GM18505 (cell line): Measurements from ENCODE around the gene CMIP.

Experiments used
- ATAC-seq: cut with Tn5 transposase; IDR thresholded peaks from one replicate; pipeline ENCODE4 v1.9.1; 2021; ENCODE audit not compliant: unreplicated experiment
- POLR2A ChIP-seq: IDR thresholded peaks from 4 replicates; pipeline ENCODE4 v1.6.1; 2011; ENCODE audit warnings: borderline replicate concordance; ENCODE audit not compliant: insufficient read depth, insufficient read length; ENCODE audit errors: extremely low read depth

Gene CMIP

DNA sequence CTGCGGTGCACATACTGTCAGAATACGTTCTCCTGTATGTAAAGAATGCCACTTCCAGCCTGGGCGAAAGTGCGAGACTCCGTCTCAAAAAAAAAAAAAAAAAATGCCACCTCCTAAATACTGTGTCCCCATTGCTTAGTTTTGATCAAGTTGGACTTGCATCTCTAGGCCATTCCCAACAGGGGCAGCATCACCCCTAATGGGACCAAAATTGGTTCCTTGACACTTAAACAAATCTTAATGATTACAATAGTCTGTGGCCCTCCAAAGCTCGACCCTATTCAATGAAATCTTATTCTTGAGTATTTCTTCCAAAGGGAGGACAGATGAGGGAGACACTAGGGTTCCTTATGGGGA lies 179.8 kb downstream of the CMIP start:
- no peak for TF ChIP-seq POLR2A
- no peak for ATAC-seq

DNA sequence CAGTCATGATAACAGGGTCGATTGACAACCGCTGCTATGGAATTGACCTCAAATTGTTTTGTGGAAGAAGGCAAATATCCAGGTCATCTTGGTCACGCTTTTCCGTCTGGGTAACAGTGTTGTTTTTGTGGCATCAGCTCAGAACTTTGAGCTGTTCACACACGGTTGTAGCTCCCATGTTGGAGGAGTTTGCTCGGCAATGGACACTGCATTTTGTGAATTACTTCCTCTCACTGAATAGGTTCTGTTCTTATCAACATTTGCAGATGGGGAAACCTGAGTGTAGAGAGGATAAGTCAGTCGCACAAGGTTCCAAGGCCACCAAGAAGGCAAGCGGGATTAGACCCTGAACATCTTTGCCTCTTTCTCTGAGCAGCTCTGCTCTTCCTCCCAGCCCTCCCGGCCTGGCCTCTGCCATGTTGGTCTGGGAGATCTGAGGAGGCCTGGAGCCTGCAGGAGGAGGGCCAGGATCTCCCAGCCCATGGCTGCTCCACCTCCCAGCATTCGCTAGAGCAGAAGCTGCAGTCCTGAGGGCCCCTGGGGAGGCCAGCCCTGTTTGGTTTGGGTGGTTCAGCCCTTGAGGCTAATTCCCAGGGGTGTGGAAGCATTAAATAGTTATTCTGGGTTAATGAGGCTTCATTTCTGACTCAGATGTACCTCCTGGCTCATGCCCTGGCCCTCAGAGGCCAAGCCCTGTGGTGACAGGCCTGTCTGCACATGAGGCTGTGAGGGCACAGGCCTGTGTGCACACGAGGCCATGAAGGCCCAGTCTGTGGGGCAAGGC lies 180.3 kb downstream of the CMIP start:
- TF ChIP-seq POLR2A: no peak
- ATAC-seq: no peak

DNA sequence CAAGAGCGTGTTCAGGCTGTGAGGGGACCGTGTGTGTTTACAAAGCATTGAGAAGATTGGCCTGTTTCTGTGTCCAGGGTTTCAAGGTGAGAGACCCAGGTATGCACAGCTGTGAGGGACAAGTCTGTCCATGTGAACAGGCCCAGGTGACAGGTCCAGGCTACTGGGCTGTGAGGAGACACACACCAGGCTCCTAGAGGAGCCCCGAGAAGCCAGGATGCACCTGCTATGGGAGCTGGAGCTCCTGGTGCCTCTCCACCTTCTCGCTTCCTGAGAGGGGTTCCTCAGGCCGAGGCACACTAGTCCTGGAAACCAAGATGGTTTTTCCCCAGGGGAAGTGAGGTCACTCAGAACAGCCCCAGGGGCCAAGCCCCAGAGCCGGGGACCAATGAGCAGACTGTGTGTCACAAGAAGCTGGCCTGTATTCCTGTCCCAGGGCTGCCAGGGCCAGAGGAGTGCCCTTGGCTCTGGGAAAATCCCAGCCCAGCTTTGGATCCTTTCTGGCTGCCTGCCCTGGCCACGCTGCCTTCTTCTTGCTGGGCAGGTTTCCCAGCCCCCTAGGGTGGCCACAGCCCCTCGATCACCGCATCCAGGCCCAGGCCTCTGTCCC lies 181.0 kb downstream of the CMIP start:
- no peak for TF ChIP-seq POLR2A
- no peak for ATAC-seq

DNA sequence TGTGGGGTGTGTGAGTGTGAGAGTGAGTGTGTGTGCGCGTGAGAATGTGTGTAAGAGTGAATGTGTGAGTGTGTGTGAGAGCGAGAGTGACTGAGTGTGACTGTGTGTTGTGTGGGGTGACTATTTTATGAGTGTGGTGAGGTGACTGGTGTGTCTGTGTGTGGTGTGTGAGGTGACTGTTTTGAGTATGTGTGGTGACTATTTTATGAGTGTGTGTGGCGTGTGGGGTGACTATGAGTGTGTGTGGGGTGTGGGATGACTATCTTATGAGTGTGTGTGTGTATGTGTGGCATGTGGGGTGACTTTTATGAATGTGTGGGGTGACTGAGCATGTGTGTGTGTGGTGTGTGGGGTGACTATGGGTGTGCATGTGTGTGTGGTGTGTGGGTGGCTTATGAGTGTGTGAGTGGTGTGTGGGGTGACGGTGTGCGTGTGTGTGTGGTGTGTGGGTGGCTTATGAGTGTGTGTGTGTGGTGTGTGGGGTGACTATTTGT lies 181.6 kb downstream of the CMIP start:
- no peak for TF ChIP-seq POLR2A
- no peak for ATAC-seq

DNA sequence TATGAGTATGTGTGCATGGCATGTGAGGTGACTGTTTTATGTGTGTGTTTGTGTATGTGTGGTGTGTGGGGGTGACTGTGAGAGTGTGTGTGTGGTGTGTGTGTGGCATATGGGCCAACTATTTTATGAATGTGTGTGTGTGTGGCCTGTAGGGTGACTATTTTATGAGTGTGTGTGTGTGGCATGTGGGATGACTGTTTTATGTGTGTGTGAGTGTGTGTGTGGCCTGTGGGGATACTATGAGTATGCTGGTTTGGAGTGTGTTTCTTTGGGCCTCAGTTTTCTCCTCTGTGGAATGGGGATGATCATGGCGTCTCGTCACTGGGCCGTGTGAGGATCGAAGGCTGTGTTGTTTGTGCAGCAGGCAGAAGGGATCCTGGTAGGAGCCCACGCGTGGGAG lies 182.4 kb downstream of the CMIP start:
- no peak for ATAC-seq
- TF ChIP-seq POLR2A: no peak

DNA sequence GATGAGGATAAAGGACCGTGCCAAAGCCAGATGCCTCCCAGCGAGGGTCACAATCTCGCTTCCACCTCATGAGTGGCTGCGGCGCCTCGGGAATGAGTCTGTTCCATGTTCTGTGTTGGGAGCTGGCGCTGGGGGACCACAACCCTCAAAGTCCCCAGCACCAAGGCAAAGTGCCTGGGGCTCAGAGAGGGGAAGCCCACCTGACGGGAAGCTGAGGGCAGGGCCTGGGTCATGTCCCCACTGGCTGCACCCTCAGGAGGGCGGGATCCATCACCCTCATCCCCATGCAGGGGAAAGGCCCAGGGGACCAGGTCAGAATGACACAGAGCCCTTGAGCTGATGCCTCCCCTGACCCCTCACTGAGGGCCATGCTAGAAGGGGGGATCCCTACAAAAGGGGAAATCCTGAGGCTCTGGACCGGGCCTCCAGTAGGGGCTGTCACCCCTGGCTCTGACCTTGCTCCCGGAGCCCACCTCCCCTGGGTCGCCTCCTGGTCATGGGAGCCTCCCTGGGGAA lies 183.2 kb downstream of the CMIP start:
- ATAC-seq: no peak

DNA sequence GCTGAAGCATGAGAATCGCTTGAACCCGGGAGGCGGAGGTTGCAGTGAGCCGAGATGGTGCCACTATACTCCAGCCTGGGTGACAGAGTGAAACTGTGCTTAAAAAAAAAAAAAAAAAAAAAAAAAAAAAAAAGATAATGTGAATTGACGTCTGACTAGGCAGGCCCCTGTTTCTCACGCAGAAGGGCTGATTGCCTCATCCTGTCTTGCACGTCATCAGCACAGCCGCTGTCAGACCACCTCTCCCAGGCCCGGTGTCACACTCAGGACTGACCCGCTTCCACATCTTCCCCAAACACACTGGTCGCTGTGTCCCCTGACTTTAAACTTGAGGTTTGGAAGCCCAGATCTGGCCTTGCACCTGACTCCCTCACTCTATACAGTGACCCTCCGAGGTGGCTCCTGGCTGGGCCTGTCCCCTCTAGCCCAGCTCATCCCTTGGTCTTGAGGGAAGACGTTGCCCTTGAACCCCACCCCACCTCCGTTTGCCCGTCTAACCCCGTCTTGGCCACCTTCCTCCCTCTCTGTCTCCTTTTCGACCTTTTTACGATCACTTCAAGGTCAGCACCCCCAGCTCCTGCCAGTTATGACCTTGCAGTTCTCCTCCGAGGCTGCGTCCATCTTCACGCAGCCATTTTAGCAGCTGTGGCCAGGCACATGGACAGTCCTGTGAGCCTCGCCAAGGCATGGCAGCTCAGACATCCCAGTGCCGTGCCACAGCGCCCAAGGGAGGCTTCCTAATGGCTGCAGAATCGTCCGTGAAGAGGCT lies 184.6 kb downstream of the CMIP start:
- no peak for TF ChIP-seq POLR2A
- ATAC-seq: no peak

More for the DNA sequence above, 183.2 kb downstream of the CMIP start:
- no peak for TF ChIP-seq POLR2A

DNA sequence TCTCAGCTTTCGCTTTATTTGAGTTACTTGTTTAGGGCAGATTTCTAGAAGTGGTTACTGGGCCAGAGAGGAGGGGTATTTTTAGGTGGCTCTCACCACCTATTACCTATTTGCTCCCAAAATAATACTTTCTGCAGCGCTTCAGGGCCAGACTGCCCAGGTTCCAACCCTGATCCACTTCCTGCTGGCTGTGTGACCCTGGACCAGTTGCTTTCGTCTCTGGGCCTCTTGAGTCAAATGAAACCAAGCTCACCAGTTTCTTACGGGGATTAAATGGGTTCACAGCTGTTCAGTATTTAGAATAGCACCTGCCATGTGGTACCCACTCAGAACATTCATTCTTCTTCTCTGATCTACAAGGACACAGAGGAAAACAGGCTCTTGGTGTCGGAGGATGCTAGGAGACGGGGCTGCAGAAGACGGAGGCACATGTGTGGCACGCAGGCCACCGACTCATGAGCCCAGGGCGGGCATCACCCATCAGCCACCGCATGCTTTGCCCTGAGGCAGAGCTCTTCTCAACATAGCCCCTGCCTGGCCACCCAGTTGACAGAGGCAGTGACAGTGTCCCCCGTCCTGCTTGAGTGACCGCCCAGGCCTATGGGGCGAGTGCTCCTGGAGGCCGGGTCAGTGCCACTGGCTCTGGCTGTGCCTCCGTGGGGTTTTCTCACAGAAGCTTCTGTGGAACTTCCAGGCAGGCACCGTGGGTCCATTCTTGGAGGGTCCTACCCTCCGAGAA lies 185.5 kb downstream of the CMIP start:
- TF ChIP-seq POLR2A: no peak

DNA sequence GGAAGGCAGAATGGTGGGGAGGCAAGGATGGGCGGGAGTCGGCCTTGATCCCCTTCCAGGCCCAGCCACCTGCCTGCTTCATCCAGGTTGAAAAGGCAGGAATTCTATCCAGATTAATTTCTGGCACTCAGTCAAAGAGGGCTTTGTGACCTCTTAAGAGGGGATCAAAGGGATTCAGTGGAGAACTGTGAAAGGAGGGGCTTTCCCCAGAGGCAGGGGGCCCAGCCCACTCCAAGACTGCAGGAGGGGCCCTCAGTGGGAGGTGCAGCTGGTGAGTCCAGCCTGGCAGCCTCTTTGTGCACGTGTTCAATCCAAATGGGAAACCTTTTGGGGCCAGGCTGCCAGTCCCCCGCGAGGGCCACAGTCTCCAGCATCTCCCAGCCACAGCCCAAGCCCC lies 186.0 kb downstream of the CMIP start:
- TF ChIP-seq POLR2A: no peak
- no peak for ATAC-seq

More for the DNA sequence above, 185.5 kb downstream of the CMIP start:
- no peak for ATAC-seq

DNA sequence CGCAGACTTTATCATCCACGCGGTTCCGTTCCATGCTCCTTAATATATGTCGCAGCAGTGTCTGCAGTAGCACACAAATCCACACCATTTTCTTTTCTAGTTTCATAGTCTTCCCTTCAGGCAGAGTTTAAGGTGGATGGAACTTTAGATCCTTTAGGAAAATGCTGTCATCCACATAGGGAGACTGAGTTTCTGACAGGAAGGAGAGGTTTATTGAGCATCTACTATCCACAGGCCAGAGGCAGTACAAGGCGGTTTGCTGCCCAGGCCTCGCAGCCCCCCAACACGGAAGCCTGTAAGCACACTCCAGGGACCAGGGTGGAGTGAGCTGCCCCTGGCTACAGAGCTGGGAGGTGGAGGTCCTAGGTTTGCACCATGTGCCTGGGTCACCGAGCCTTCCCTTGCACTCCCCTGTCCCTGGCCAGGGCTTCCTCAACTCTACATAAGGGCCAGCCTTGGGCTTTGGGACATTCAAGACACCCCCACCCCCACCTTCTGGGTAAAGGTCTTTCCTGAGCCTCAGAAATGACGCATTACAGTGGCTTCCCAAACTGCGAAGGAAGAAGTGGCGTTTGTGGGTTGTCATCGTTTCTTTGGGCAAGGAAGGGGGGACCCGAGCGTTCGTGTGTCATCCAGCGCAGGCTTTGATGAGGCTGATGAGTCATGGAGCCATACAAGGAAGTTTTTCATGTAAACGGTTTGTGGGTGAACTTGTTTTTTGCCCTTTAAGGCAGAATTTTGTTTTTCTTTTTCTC lies 188.0 kb downstream of the CMIP start:
- no peak for ATAC-seq
- TF ChIP-seq POLR2A: no peak

DNA sequence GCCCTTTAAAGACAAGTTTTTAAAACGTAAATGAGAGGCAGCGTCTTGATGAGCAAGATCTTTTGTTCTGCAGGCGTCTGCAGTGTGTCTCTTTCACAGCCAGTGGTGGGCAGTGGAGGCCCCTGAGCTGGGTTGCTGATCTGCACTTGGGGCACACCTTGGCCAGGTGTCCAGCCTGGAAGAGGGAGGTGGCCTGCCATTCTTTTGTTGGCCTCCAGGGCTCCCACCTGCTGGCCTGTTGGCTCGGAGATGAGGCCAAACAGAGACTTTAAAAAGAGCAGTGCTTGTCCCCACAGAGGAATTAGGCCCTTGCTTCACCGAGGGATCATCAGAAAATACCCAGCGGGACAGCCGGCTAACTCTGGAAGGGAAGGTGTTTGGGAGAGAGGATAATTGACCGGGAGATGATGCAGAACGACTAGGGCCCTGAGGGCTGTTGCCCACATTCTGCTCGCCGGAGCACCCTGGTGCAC lies 188.6 kb downstream of the CMIP start:
- TF ChIP-seq POLR2A: no peak
- no peak for ATAC-seq

DNA sequence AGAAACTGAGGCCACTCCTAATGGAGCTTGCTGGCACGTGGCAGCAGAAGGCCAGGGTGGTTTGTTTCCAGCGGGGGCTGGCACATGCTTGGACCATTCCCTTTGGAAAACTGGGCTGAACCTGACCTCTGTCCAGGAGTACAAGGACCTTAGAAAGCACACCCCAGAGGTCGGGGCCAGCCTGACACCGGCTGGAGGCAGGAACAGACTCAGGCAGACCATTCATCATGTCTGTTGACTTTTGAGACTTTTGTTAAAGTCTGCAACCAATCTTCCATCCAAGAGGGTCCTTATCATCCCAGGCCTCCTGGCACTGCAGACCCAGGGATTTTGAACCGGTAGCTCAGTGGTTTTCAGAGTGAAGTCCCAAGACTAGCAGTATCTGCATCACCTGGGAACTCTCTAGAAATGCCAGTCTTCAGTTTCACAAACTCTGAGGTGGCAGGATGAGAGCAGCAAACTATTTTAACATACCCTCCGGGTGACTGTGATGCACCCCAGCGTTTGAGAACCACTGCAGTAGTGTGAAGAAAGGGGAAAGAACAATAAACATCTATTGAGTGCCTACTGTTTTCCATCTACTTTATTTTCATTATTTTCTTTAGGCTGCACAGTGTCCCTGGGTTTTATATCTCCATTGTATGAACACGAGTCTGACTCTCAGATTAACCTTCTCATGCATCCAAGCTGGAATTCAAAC lies 189.2 kb downstream of the CMIP start:
- ATAC-seq: no peak
- no peak for TF ChIP-seq POLR2A

DNA sequence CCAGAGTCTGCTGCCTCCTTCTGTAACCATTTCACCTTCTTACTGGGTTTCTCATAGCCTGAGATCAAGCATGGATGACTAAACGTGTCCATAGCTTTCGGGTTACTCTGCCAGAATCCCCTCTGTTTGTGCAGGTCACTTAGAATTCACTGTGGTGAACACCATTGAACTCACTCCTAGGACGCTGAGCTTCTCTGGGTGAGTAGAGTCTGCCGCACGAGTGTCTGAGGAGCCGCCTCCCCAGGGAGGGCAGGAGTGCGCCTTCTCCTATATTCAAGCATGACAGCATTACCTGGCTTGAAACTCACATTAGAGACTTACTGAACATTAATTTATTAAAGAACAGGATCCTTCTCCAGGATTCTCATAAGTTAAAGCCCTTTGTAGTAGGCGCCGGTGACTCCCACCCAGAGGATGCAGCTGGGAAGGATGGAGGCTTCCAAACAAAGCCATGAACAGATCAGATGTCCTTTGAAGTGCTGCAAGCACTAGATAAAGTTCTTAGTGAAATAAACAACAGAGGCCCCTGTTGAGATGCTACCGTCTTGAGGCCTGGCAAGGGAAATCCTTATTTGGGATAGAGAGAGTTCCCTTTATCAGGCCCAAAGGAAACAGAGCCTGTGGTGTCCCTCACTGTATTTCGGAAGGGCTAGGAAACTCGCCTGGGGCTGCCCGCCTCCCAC lies 189.9 kb downstream of the CMIP start:
- no peak for TF ChIP-seq POLR2A

More for the DNA sequence above, 189.9 kb downstream of the CMIP start:
- no peak for ATAC-seq
